Activated CD8-positive, alpha-beta T cell treated with anti-CD3 and anti-CD28 coated beads for 36 hours (primary cell): ENCODE results near the gene STK4. TPM values are rescaled to one million over a fixed set of nuclear protein-coding genes. Genes with fewer than 3 reads are reported as not detected.

Experiments used
- ATAC-seq: fragments of 200-7000 bp; cut with Tn5 transposase; one replicate; pipeline ENCODE4 v1.10.0; 2021; ENCODE audit warnings: mild to moderate bottlenecking, moderate library complexity
- CTCF ChIA-PET: fragments of 350-600 bp; sonication (Branson Sonifier 250); formaldehyde crosslinking; loops from one replicate; lab custom pipeline; 2021; ENCODE audit warnings: antibody characterized with exemption; lab: Charles Lee
- POLR2A ChIA-PET: fragments of 350-600 bp; sonication (Branson Sonifier 250); formaldehyde crosslinking; loops from one replicate; lab custom pipeline; 2021; ENCODE audit warnings: antibody characterized with exemption; lab: Charles Lee
- DNase-seq: peaks from one replicate; pipeline ENCODE4 v3.0.0-alpha.2; 2020
- H3K27ac Mint-ChIP-seq: one replicate; pipeline ENCODE4 v1.8.0; 2021; ENCODE audit warnings: mild to moderate bottlenecking, mixed read lengths
- H3K27me3 Mint-ChIP-seq: one replicate; pipeline ENCODE4 v1.8.0; 2021; ENCODE audit warnings: mixed read lengths
- H3K36me3 Mint-ChIP-seq: one replicate; pipeline ENCODE4 v1.8.0; 2021; ENCODE audit warnings: low read depth, mixed read lengths
- H3K4me1 Mint-ChIP-seq: one replicate; pipeline ENCODE4 v1.8.0; 2021; ENCODE audit warnings: low read depth, mixed read lengths
- H3K4me3 Mint-ChIP-seq: one replicate; pipeline ENCODE4 v1.8.0; 2021; ENCODE audit warnings: mild to moderate bottlenecking, moderate library complexity, mixed read lengths
- H3K9me3 Mint-ChIP-seq: one replicate; pipeline ENCODE4 v1.8.0; 2021; ENCODE audit warnings: mixed read lengths
- CTCF ChIP-seq: fragments of 200-600 bp; IDR thresholded peaks from one replicate; pipeline ENCODE4 v1.8.0; 2022; ENCODE audit warnings: antibody characterized with exemption, mild to moderate bottlenecking
- intact Hi-C: fragments of 100-400 bp; cut with micrococcal nuclease; formaldehyde crosslinking; loops from one replicate; pipeline ENCODE4 v1.10.0; 2022
- total RNA-seq, 2 experiments: library from RNA; stranded (reverse); gene quantifications; one replicate each; pipeline ENCODE4 v1.2.3, GENCODE V29; 2021

The STK4 gene
- total RNA-seq, 2 experiments from 2014 or later = 154 to 165 TPM

- no peaks in the 10 kb centered on the region for H3K9me3 Mint-ChIP-seq
- ATAC-seq = peak; percentile 22
Measured at GRCh38 chr20:45055056-45055455, 88.7 kb downstream of the STK4 start.

GRCh38 chr20:45056473-45057173 is 90.3 kb downstream of the STK4 start:
- no peak for DNase-seq
- POLR2A ChIA-PET = interaction anchor here (1.0 kb wide), 1 partner anchor 9 kb away, joined by 3 read pairs; no protein-coding TSS in a partner anchor
- no peak for ATAC-seq
- intact Hi-C loops = no loop called here
- CTCF ChIA-PET = interaction anchor here (1.2 to 10.8 kb wide), 4 partner anchors 13 to 234 kb away, joined by 4 to 111 read pairs (median 6); no protein-coding TSS in a partner anchor
- no peak for TF ChIP-seq CTCF
- Mint-ChIP-seq H3K27ac (peak overlapping the region; percentile 41), H3K4me3 (no peak overlapping the region), H3K36me3 (peaks cover 58% of the 10 kb centered on the region), H3K27me3 (no peaks in the 10 kb centered on the region), H3K9me3 (no peaks in the 10 kb centered on the region), H3K4me1 (peaks cover 87% of the 10 kb centered on the region)

More at GRCh38 chr20:45055056-45055455, 88.7 kb downstream of the STK4 start:
- peaks cover 56% of the 10 kb centered on the region for H3K36me3 Mint-ChIP-seq
- no peaks in the 10 kb centered on the region for H3K27me3 Mint-ChIP-seq
- intact Hi-C loops = no loop called here
- ChIA-PET POLR2A (interaction anchor here (0.6 to 1.4 kb wide), 2 partner anchors 41 to 96 kb away, joined by 3 read pairs; no protein-coding TSS in a partner anchor), CTCF (interaction anchor here (0.8 to 10.8 kb wide), 4 partner anchors 12 to 44 kb away, joined by 3 to 111 read pairs (median 22); no protein-coding TSS in a partner anchor)
- H3K4me3 Mint-ChIP-seq = no peak overlapping the region
- TF ChIP-seq CTCF = no peak
- peak overlapping the region; percentile 75 for H3K27ac Mint-ChIP-seq
- DNase-seq = no peak
- peaks cover 81% of the 10 kb centered on the region for H3K4me1 Mint-ChIP-seq

DNA sequence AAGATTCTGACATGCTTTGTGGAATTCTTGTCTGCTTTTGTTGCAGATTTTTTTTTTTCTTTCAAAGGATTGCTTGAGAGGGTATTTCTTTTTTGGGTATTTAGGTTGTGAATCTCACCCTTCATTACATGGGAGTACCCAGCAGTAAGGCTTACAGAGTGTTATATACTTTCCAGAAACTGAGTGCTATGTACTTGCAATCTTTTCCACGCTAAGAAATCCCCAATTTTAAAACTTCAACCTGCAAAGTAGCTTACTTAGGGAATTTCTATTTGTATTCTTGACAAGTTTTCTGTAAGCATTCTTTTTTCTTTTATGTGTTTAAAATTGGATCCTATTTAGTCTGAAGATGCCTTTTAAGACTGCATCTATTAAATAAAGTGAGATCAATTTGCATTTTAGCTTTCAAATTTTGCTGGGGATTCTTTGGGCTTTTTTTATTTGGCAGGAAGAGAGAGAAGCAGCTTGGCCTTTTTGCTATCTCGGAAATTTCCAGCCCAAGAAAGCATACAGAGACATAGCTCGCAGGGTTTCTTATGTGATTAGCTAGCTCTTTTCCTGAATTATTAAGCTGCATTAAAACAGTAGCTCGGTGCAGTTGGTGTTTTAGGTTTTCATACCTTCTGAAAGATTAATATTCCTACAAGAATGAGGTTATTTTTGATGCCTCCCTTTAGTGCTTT is 92.0 kb downstream of the STK4 start:
- Mint-ChIP-seq H3K36me3 (peaks cover 55% of the 10 kb centered on the region), H3K27ac (peak overlapping the region; percentile 82), H3K4me1 (peaks cover 80% of the 10 kb centered on the region), H3K4me3 (no peak overlapping the region), H3K27me3 (no peaks in the 10 kb centered on the region), H3K9me3 (no peaks in the 10 kb centered on the region)
- intact Hi-C loops = no loop called here
- POLR2A ChIA-PET = interaction anchor here (0.6 to 0.7 kb wide), 2 partner anchors 23 to 64 kb away, joined by 3 read pairs; no protein-coding TSS in a partner anchor
- no peak for DNase-seq
- ATAC-seq = no peak
- CTCF ChIA-PET = interaction anchor here (0.8 to 10.8 kb wide), 8 partner anchors 8 to 54 kb away, joined by 3 to 111 read pairs (median 3); no protein-coding TSS in a partner anchor
- no peak for TF ChIP-seq CTCF

DNA sequence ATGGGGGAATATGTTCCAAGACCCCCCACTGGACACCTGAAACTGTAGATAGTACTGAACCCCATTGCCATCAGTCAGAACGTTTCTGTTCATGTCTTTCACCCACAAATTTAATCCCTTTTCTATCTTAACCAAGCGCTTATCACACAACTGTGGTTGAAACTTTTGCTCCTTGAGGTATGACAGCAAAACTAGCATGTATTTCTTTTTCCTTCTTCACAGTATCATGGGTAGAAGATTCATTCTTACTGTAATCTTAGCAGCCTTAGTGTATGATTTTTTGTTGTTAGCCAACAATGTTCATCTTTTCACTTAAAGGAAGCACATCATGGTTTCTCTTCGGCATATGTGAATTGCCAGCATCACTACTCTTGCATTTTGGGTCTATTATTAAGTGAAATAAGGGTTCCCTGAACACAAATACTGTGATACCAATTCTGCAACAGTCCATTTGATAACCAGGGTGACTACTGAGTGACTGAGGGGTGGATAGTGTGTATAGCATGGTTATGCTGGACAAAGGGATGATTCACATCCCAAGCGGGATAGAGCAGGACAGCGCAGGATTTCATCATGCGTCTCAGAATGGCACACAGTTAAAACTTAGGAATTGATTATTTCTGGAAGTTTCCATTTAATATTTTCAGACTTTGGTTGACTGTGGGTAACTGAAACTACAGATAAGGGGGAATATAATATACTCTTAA is 92.9 kb downstream of the STK4 start:
- intact Hi-C loops = no loop called here
- Mint-ChIP-seq H3K4me1 (peaks cover 76% of the 10 kb centered on the region), H3K36me3 (peaks cover 51% of the 10 kb centered on the region), H3K4me3 (no peak overlapping the region), H3K27me3 (no peaks in the 10 kb centered on the region), H3K9me3 (no peaks in the 10 kb centered on the region), H3K27ac (peak overlapping the region; percentile 82)
- CTCF ChIA-PET = interaction anchor here (0.8 to 1.8 kb wide), 5 partner anchors 9 to 36 kb away, joined by 3 to 16 read pairs (median 3); no protein-coding TSS in a partner anchor
- POLR2A ChIA-PET = interaction anchor here (0.7 to 1.2 kb wide), 2 partner anchors 16 to 65 kb away, joined by 3 read pairs; no protein-coding TSS in a partner anchor
- DNase-seq (no peak), ATAC-seq (peak; percentile 35)
- no peak for TF ChIP-seq CTCF
